Measurements from ENCODE around the gene TYMP. TPM values are rescaled to one million over a fixed set of nuclear protein-coding genes. Genes with fewer than 3 reads are reported as not detected.

Gene TYMP
- total and polyA plus RNA-seq, 3 donors from 2014 or later = 12.5 to 25.9 (median 15.4) TPM

DNA sequence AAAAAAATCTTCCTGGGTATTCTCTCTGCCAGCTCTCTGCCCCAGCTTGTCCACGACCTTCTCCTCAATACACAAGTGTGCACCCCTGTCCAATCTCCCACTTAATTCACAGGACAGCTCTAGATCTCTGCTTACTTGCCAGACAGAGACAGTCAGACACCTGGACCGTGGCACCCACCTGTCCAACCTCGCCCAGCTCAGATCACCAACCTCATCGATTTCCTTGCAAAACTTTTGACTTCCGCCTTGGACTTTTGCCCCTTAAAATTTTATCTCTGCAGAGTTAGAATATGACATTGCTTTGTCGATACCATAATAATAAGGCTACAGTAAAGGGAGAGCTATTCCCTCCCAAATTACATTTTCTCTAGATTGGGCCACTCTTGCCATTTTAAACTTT, 32.7 kb downstream of the TYMP start:
- H3K4me1 ChIP-seq = no peaks in the 10 kb centered on the region
- intact Hi-C loops (cut with DNase I; ENCODE audit: low total_unique reads) = no loop called here

DNA sequence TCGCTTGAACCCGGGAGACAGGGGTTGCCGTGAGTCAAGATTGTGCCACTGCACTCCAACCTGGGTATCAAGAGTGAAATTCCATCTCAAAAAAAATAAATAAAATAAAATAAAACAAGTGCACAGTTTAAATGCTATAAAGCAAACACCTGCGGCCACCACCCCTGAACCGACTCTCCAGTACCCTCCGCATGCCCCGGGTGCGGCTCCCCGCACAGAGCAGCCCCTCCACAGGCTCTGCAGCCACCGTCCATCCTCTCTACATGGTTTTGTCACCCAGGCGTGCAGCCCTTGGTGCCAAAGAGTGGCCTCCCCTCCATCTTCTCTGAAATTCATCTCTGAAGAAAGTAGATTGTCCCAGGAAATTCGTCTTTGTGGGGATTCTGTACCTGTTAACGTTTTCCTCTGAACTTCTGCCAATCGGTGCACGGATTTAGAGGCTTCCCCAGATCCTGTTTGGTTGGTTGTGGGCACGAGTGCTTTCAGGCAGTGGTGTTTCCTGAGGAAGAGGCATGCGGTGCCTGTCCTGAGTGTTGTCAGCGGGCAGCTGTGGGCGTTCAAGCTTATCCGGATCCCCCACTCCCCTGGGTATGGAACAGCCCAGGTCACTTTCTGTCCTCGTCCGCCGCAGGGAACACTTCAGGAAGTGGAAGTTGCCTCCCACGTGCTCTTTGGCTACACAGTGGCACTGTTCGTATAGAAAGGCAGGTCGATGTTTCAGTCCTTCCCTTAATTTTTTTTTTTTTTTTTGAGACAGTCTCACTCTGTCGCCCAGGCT, 39.1 kb downstream of the TYMP start:
- Histone ChIP-seq H3K36me3 (ENCODE audit: low read depth, missing control alignments) (no peaks in the 10 kb centered on the region), H3K9me3 (no peaks in the 10 kb centered on the region), H3K27ac (no peak overlapping the region), H3K27me3 (no peaks in the 10 kb centered on the region), H3K4me1 (no peaks in the 10 kb centered on the region), H3K4me3 (no peak overlapping the region)
- TF ChIP-seq, protein P1, sequence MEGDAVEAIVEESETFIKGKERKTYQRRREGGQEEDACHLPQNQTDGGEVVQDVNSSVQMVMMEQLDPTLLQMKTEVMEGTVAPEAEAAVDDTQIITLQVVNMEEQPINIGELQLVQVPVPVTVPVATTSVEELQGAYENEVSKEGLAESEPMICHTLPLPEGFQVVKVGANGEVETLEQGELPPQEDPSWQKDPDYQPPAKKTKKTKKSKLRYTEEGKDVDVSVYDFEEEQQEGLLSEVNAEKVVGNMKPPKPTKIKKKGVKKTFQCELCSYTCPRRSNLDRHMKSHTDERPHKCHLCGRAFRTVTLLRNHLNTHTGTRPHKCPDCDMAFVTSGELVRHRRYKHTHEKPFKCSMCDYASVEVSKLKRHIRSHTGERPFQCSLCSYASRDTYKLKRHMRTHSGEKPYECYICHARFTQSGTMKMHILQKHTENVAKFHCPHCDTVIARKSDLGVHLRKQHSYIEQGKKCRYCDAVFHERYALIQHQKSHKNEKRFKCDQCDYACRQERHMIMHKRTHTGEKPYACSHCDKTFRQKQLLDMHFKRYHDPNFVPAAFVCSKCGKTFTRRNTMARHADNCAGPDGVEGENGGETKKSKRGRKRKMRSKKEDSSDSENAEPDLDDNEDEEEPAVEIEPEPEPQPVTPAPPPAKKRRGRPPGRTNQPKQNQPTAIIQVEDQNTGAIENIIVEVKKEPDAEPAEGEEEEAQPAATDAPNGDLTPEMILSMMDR (IDR thresholded peaks at IDR 0.05) = no peak
- no peak for TF ChIP-seq POLR2A (IDR thresholded peaks at IDR 0.05)
- intact Hi-C loops (cut with DNase I; ENCODE audit: low total_unique reads) = no loop called here
- WGBS, 2 donors = 67 to 75% methylated on average over 27 of the region's 27 CpGs
- no peak for DNase-seq

More for the DNA sequence above, 32.7 kb downstream of the TYMP start:
- Histone ChIP-seq H3K4me3 (no peak overlapping the region), H3K27ac (no peak overlapping the region), H3K9me3 (no peaks in the 10 kb centered on the region), H3K27me3 (no peaks in the 10 kb centered on the region), H3K36me3 (ENCODE audit: low read depth, missing control alignments) (no peaks in the 10 kb centered on the region)
- WGBS, 2 donors = 86 to 92% methylated on average over 6 of the region's 6 CpGs
- DNase-seq = no peak
- TF ChIP-seq, protein P1 (IDR thresholded peaks at IDR 0.05) = no peak
- TF ChIP-seq POLR2A (IDR thresholded peaks at IDR 0.05) = no peak

DNA sequence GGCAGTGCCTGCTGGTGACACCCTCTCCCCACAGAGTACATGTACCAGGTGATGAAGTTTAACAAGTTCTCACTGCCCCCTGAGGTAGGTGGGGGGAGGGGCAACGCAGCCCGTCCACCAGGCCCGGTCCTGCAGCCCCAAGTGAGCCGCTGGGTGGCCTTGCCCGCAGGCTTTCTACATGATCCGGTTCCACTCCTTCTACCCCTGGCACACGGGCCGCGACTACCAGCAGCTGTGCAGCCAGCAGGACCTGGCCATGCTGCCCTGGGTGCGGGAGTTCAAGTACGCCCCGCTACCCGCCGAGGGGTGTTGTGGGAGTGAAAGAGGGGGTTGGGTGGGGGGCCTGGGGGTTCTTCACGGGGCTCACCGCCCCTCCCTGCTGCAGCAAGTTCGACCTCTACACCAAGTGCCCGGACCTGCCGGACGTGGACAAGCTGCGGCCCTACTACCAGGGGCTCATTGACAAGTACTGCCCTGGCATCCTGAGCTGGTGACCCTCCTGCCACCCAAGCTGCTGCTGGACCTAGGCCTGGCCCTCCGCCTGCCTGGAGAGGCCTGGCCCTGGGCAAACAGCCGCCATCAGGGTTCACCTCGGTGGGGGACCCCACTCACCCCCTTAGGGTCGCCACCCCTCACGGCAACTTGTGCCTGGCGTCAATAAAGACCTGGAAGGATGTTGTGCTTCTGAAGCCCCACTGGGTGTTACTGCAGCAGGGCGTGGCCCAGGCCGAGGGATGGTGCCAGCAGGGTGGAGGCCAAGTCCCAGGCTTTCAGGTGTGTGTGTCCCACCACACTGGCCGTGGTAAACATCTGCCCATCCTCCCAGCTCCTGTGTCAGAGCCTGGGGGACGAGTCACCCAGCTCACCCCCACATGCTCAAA, 40.2 kb downstream of the TYMP start:
- H3K4me3 ChIP-seq = no peak overlapping the region
- no peak for TF ChIP-seq POLR2A (IDR thresholded peaks at IDR 0.05)
- TF ChIP-seq, protein P1 (IDR thresholded peaks at IDR 0.05) = no peak
- intact Hi-C loops (cut with DNase I; ENCODE audit: low total_unique reads) = no loop called here
- no peak overlapping the region for H3K27ac ChIP-seq
- no peaks in the 10 kb centered on the region for H3K36me3 ChIP-seq (ENCODE audit: low read depth, missing control alignments)
- no peaks in the 10 kb centered on the region for H3K27me3 ChIP-seq
- no peak for DNase-seq
- no peaks in the 10 kb centered on the region for H3K4me1 ChIP-seq
- 86 to 93% methylated on average over 23 to 31 of the region's 31 CpGs for WGBS, 2 donors
- no peaks in the 10 kb centered on the region for H3K9me3 ChIP-seq

DNA sequence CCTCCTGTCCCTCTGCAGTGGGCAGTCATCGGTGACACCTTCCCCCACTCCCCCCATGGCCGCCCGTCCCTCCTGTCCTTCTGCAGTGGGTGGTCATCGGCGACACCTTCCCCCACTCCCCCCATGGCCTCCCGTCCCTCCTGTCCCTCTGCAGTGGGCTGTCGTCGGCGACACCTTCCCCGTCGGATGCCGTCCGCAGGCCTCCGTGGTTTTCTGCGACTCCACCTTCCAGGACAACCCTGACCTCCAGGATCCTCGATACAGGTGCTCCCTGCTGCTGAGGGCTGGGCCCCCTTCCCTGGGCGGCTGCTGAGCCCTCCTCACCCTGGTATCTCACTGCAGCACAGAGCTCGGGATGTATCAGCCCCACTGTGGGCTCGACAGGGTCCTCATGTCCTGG, 40.9 kb downstream of the TYMP start:
- Histone ChIP-seq H3K9me3 (no peaks in the 10 kb centered on the region), H3K27ac (no peak overlapping the region), H3K4me1 (no peaks in the 10 kb centered on the region), H3K4me3 (no peak overlapping the region), H3K36me3 (ENCODE audit: low read depth, missing control alignments) (no peaks in the 10 kb centered on the region), H3K27me3 (no peaks in the 10 kb centered on the region)
- DNase-seq = no peak
- intact Hi-C loops (cut with DNase I; ENCODE audit: low total_unique reads) = no loop called here
- 69 to 79% methylated on average over 17 to 19 of the region's 19 CpGs for WGBS, 2 donors
- TF ChIP-seq POLR2A (IDR thresholded peaks at IDR 0.05) = no peak
- TF ChIP-seq, protein P1 (IDR thresholded peaks at IDR 0.05) = no peak

All from testis (tissue), 3 donors.